Mesothelial cell of epicardium (in vitro differentiated cells): ENCODE data around the gene KIFAP3. TPM values are rescaled to one million over a fixed set of nuclear protein-coding genes. Genes with fewer than 3 reads are reported as not detected.
A peak's percentile ranks its signal among the peaks of the same experiment; 100 is the strongest.
"Not testable (repeated sequence)": the region's sequence is repeated elsewhere in the genome, so short reads cannot be mapped to it uniquely, and the experiment has no call there.

Source experiments
- DNase-seq, 2 experiments: peaks; one replicate each; pipeline ENCODE4 v3.0.0; 2021; ENCODE audit warnings: low spot score in 2 of 2; ENCODE audit not compliant: unreplicated experiment in 2 of 2
- H3K27ac Mint-ChIP-seq: 2 replicates; pipeline ENCODE4 v1.8.0; 2021; ENCODE audit warnings: mixed read lengths
- H3K27me3 Mint-ChIP-seq: 2 replicates; pipeline ENCODE4 v1.8.0; 2021; ENCODE audit warnings: low read depth, mixed read lengths
- H3K36me3 Mint-ChIP-seq: 2 replicates; pipeline ENCODE4 v1.8.0; 2021; ENCODE audit warnings: mixed read lengths
- H3K4me1 Mint-ChIP-seq: 2 replicates; pipeline ENCODE4 v1.8.0; 2021; ENCODE audit warnings: mixed read lengths
- H3K4me3 Mint-ChIP-seq: 2 replicates; pipeline ENCODE4 v1.8.0; 2021; ENCODE audit warnings: mild to moderate bottlenecking, moderate library complexity, mixed read lengths
- H3K9me3 Mint-ChIP-seq: 2 replicates; pipeline ENCODE4 v1.8.0; 2021; ENCODE audit warnings: mixed read lengths
- CTCF ChIP-seq: fragments of 200-600 bp; sonication (generic); IDR thresholded peaks from one replicate; pipeline ENCODE4 v1.5.0; 2021; ENCODE audit warnings: antibody characterized with exemption; ENCODE audit not compliant: unreplicated experiment
- total RNA-seq: library from RNA; stranded (reverse); gene quantifications from 3 replicates; pipeline ENCODE4 v1.2.1, GENCODE V29; 2021

Gene KIFAP3
- total RNA-seq, 1 donor from 2014 or later = 28.6 TPM

- Mint-ChIP-seq H3K4me1 (peaks cover 20% of the 10 kb centered on the region), H3K4me3 (no peak overlapping the region), H3K36me3 (no peaks in the 10 kb centered on the region), H3K27me3 (no peaks in the 10 kb centered on the region), H3K9me3 (peaks cover 4% of the 10 kb centered on the region), H3K27ac (peak overlapping the region; percentile 11)
- no peak for DNase-seq
- no peak for TF ChIP-seq CTCF
These were observed 21.7 kb upstream of the KIFAP3 start for GRCh38 chr1:170095976-170096748.

- not testable (repeated sequence) for H3K36me3 Mint-ChIP-seq, H3K4me3 Mint-ChIP-seq, DNase-seq, H3K9me3 Mint-ChIP-seq, H3K27ac Mint-ChIP-seq, H3K27me3 Mint-ChIP-seq
- H3K4me1 Mint-ChIP-seq = peaks cover 20% of the 10 kb centered on the region
These were observed 20.5 kb upstream of the KIFAP3 start for GRCh38 chr1:170094697-170095616.

- Mint-ChIP-seq H3K27me3 (no peaks in the 10 kb centered on the region), H3K27ac (no peak overlapping the region), H3K36me3 (no peaks in the 10 kb centered on the region), H3K4me1 (no peaks in the 10 kb centered on the region), H3K9me3 (no peaks in the 10 kb centered on the region), H3K4me3 (no peak overlapping the region)
- TF ChIP-seq CTCF = no peak
- DNase-seq = no peak
These were observed 12.0 kb upstream of the KIFAP3 start for GRCh38 chr1:170086399-170087032.

- Mint-ChIP-seq H3K4me3 (no peak overlapping the region), H3K36me3 (no peaks in the 10 kb centered on the region), H3K27me3 (no peaks in the 10 kb centered on the region), H3K4me1 (no peaks in the 10 kb centered on the region), H3K9me3 (no peaks in the 10 kb centered on the region), H3K27ac (no peak overlapping the region)
- no peak for TF ChIP-seq CTCF
- no peak for DNase-seq
These were observed 10.6 kb upstream of the KIFAP3 start for GRCh38 chr1:170085091-170085490.

GRCh38 chr1:170078610-170079189 lies 4.2 kb upstream of the KIFAP3 start:
- H3K27me3 Mint-ChIP-seq = no peaks in the 10 kb centered on the region

More at GRCh38 chr1:170078610-170079189, 4.2 kb upstream of the KIFAP3 start:
- H3K4me1 Mint-ChIP-seq = peaks cover 17% of the 10 kb centered on the region
- no peak overlapping the region for H3K4me3 Mint-ChIP-seq
- no peak overlapping the region for H3K27ac Mint-ChIP-seq
- TF ChIP-seq CTCF = no peak
- no peak for DNase-seq
- H3K36me3 Mint-ChIP-seq = peaks cover 4% of the 10 kb centered on the region
- peaks cover 13% of the 10 kb centered on the region for H3K9me3 Mint-ChIP-seq
